IPS-20b (cell line): ENCODE measurements around the gene NR1D1.

Experiments
- H3K27ac ChIP-seq: one replicate; pipeline ENCODE4 v1.5.1; 2013; ENCODE audit warnings: low read length
- H3K27me3 ChIP-seq: 2 replicates; pipeline ENCODE4 v1.6.1; 2013; ENCODE audit warnings: mild to moderate bottlenecking, low read length, inconsistent platforms; ENCODE audit not compliant: insufficient read depth
- H3K36me3 ChIP-seq: 2 replicates; pipeline ENCODE4 v1.6.1; 2013; ENCODE audit warnings: low read depth, mild to moderate bottlenecking, inconsistent platforms, low read length, moderate library complexity; ENCODE audit not compliant: insufficient read depth
- H3K4me1 ChIP-seq: 2 replicates; pipeline ENCODE4 v1.6.1; 2013; ENCODE audit warnings: mild to moderate bottlenecking, control low read depth, inconsistent platforms, low read length, moderate library complexity; ENCODE audit not compliant: insufficient read depth
- H3K4me3 ChIP-seq: 2 replicates; pipeline ENCODE4 v1.5.1; 2013; ENCODE audit warnings: mild to moderate bottlenecking, low read length, inconsistent platforms
- H3K9ac ChIP-seq: 2 replicates; pipeline ENCODE4 v1.6.1; 2013; ENCODE audit warnings: low read depth, mild to moderate bottlenecking, inconsistent platforms, low read length, moderate library complexity
- H3K9me3 ChIP-seq: 2 replicates; pipeline ENCODE4 v1.6.1; 2013; ENCODE audit warnings: mild to moderate bottlenecking, low read depth, low read length, inconsistent platforms; ENCODE audit not compliant: insufficient read depth

NR1D1 gene

GRCh38 chr17:40101367-40102210 lies 1.2 kb upstream of the NR1D1 start:
- Histone ChIP-seq H3K9me3 (no peaks in the 10 kb centered on the region; the same call in 1 of the 2 replicates), H3K9ac (peak overlapping the region; percentile 22; the same call in 1 of the 2 replicates), H3K36me3 (peaks cover 5% of the 10 kb centered on the region), H3K27me3 (peaks cover 50% of the 10 kb centered on the region), H3K27ac (no peak overlapping the region), H3K4me3 (peak overlapping the region; percentile 65), H3K4me1 (peaks cover 32% of the 10 kb centered on the region)

DNA sequence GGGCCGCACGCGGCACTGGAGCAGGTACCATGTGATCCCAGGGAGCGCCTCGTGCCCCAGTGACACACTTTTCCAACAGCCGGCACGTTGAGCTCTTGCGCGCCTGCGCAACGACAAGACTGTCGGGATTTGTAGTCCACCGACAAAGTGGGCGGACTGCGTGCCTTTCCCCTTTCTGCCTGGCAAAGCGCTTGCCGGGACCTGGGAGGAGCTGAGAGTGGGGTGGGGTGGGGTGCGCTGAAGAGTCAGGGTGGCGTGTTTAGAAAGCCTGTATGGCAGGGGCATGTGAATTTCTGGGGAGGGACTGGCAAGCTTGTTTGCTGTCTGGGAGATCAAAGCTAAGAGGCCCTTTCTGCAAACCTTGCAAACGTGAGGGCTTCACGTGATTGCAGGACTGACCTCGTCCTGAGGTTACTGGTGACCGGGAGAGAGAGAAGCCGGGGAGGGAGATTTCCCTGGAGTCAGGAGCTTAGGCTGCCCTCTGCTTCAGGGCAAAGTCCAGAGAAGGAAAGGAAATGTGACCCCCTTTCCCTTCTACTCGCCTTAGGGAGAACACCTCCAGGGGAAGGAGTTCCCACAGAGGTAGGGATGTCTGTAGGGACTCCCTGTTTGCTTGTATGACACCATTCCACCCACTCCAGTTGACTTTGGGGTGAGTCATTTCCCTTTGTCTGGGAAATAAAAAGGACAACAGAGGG lies 429 bp upstream of the NR1D1 start:
- H3K9me3 ChIP-seq, result no peaks in the 10 kb centered on the region; the same call in 1 of the 2 replicates
- H3K4me3 ChIP-seq, result peak overlapping the region; percentile 65
- H3K27me3 ChIP-seq, result peaks cover 43% of the 10 kb centered on the region
- H3K4me1 ChIP-seq, result peaks cover 27% of the 10 kb centered on the region
- no peak overlapping the region for H3K27ac ChIP-seq
- H3K36me3 ChIP-seq, result peaks cover 13% of the 10 kb centered on the region
- H3K9ac ChIP-seq, result peak overlapping the region; percentile 22; the same call in 1 of the 2 replicates

- Histone ChIP-seq H3K36me3 (peaks cover 22% of the 10 kb centered on the region), H3K4me3 (peak overlapping the region; percentile 65), H3K27ac (no peak overlapping the region), H3K9ac (peak overlapping the region; percentile 37; the same call in 1 of the 2 replicates), H3K4me1 (peaks cover 27% of the 10 kb centered on the region), H3K9me3 (no peaks in the 10 kb centered on the region; the same call in 1 of the 2 replicates), H3K27me3 (peaks cover 36% of the 10 kb centered on the region)
These were observed 570 bp downstream of the NR1D1 start for GRCh38 chr17:40099619-40100418.

DNA sequence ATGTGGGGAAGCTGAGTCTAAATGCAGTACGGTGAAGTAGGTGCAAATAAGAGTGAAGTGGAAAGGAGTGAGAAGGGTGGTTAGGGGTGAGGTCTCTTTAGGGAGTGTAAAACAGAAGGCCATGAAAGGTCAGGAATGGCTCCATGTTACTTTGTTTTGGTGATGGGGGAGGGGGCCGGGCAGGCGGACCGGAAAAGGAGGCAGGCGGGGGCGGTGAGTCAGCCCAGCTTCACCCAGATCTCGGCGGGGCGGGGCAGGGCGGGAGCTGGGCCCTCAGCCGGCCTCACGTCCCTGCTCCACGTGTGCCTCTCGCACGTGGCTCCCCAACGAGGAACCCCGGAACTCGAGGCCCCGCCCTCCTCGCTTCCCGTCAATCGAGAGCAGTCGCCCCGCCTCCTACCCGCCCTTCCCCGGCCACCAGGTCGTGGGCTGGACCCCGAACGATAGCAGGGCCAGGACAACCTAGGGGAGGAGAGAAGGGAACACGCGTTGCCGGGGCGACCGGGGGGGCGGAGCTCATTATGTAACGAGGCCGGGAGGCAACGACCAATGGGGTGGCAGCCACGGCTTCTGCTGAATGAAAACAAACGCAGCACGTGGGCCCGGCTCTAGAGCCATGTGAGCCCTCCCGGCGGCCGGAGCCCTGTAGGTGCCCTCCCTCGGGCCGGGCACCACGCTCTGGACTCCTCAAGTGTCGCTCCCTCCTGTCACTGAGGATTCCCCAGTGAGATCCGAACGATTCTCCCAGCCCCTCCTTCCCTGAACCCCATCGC lies 1.4 kb downstream of the NR1D1 start:
- Histone ChIP-seq H3K4me3 (peak overlapping the region; percentile 65), H3K9me3 (no peaks in the 10 kb centered on the region; the same call in 1 of the 2 replicates), H3K9ac (peak overlapping the region; percentile 82; the same call in 1 of the 2 replicates), H3K4me1 (peaks cover 27% of the 10 kb centered on the region), H3K27me3 (peaks cover 36% of the 10 kb centered on the region), H3K36me3 (peaks cover 28% of the 10 kb centered on the region), H3K27ac (peak overlapping the region; percentile 40)

DNA sequence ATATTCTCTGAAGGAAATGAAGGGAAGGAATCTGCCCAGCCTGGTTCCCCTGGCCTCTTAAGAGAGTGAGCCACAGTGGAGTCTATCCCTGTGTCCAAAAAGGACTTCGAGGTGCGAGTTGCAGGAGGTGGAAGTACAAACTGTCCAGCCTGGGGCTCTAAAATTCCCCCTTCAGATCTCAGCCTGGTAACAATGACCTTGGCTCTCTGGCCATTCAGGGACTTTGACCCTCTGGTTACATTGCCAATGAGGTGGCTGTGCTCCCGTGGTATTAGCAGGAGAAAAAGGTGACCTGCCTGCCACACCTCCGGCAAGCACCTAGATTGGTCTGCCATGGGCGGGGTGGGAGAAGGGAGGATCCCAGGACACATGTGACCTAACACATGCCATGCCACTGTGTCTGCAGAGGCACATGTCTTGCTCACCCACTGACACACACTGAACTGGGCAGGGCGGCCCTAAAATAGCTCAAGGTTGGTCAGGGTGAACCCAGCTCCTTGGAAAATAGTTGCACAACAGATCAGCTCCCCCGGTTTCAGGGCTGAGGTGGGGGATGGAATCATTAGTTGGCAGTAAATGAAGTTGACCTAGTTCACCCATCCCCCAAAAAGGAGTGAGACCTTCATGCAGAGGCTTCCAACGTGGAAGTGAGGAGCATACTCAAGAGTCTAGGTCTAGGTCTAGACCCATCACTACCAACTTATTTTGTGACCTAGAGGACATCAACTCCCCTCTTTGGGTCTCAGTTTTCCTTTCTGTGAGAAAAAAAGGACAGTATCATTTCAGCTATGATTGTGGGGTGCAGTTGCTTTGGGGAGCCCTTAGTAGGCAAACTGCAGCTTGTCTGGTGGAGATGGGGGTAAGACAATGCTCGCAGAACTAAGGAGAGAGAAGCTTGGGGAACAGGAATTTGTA lies 2.2 kb downstream of the NR1D1 start:
- Histone ChIP-seq H3K4me3 (peak overlapping the region; percentile 61), H3K4me1 (peaks cover 22% of the 10 kb centered on the region), H3K9ac (peak overlapping the region; percentile 82; the same call in 1 of the 2 replicates), H3K9me3 (no peaks in the 10 kb centered on the region; the same call in 1 of the 2 replicates), H3K27ac (peak overlapping the region; percentile 40), H3K27me3 (peaks cover 36% of the 10 kb centered on the region), H3K36me3 (peaks cover 36% of the 10 kb centered on the region)

GRCh38 chr17:40097087-40097486 lies 3.3 kb downstream of the NR1D1 start:
- Histone ChIP-seq H3K9me3 (no peaks in the 10 kb centered on the region; the same call in 1 of the 2 replicates), H3K27me3 (peaks cover 36% of the 10 kb centered on the region), H3K4me3 (no peak overlapping the region), H3K9ac (no peak overlapping the region), H3K27ac (no peak overlapping the region), H3K4me1 (peaks cover 17% of the 10 kb centered on the region), H3K36me3 (peaks cover 37% of the 10 kb centered on the region)

GRCh38 chr17:40095944-40096791 lies 4.2 kb downstream of the NR1D1 start:
- Histone ChIP-seq H3K4me3 (no peak overlapping the region), H3K36me3 (peaks cover 37% of the 10 kb centered on the region), H3K4me1 (peaks cover 15% of the 10 kb centered on the region), H3K27me3 (peaks cover 26% of the 10 kb centered on the region), H3K27ac (no peak overlapping the region), H3K9me3 (no peaks in the 10 kb centered on the region; the same call in 1 of the 2 replicates), H3K9ac (no peak overlapping the region)

DNA sequence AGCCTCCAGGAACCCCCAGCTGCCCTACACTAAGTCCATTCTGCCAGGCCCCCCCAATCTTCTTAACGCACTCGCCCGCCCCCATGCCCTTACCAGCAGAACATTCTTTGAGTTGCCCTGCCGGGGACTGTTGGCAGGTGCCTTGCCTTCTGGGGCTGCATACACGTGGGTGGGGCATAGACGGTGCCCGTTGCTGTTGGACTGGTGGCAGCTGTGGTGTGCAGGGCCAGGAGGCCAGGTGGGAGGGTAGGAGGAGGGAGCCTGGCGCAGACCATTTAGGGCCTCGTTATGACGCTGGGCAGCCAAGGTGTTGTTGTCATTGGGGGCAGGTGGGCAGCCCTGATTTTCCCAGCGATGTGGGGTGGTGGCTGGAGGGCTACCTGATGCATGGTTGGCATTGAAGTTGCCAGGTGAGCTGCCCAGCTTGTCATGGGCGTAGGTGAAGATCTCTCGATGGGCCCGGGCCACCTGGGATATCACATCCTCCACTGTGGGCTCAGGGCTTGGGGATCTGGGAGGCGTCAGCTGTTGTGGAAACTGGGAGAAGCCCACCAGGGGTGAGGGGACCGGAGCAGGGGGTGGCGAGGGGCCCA lies 4.9 kb downstream of the NR1D1 start:
- Histone ChIP-seq H3K9ac (no peak overlapping the region), H3K4me1 (peaks cover 11% of the 10 kb centered on the region), H3K27me3 (peaks cover 22% of the 10 kb centered on the region), H3K4me3 (no peak overlapping the region), H3K36me3 (peaks cover 37% of the 10 kb centered on the region), H3K27ac (no peak overlapping the region), H3K9me3 (no peaks in the 10 kb centered on the region; the same call in 1 of the 2 replicates)

DNA sequence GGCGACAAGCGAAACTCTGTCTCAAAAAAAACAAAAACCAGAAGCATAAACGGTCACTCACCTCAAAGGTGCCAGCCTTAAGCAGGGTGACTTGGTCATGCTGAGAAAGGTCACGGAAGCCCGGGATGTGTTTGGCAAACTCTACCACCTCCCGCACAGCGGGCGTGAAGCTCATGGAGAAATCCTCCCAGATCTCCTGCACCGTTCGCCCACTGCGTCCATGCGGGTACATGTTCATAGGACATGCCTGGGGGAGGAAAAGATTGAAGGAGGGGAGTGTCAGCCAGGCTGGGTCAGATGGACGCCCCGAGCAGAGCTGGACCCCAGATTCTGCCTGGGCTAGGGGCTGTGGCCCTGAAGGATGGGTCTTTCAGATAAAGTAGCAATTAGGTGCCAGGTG lies 5.5 kb downstream of the NR1D1 start:
- Histone ChIP-seq H3K4me1 (peaks cover 9% of the 10 kb centered on the region), H3K27ac (no peak overlapping the region), H3K27me3 (peaks cover 17% of the 10 kb centered on the region), H3K9ac (no peak overlapping the region), H3K36me3 (peaks cover 37% of the 10 kb centered on the region), H3K4me3 (no peak overlapping the region), H3K9me3 (no peaks in the 10 kb centered on the region; the same call in 1 of the 2 replicates)
